ENCODE results near the gene TMEM256. TPM values are rescaled to one million over a fixed set of nuclear protein-coding genes. Genes with fewer than 3 reads are reported as not detected.
"Not testable (repeated sequence)": the region's sequence is repeated elsewhere in the genome, so short reads cannot be mapped to it uniquely, and the experiment has no call there.

TMEM256 gene
- total RNA-seq, 3 donors from 2014 or later (not counting 1 experiment from before 2014, with no cell fraction given): 31.8 to 35.9 (median 34.2) TPM

DNA sequence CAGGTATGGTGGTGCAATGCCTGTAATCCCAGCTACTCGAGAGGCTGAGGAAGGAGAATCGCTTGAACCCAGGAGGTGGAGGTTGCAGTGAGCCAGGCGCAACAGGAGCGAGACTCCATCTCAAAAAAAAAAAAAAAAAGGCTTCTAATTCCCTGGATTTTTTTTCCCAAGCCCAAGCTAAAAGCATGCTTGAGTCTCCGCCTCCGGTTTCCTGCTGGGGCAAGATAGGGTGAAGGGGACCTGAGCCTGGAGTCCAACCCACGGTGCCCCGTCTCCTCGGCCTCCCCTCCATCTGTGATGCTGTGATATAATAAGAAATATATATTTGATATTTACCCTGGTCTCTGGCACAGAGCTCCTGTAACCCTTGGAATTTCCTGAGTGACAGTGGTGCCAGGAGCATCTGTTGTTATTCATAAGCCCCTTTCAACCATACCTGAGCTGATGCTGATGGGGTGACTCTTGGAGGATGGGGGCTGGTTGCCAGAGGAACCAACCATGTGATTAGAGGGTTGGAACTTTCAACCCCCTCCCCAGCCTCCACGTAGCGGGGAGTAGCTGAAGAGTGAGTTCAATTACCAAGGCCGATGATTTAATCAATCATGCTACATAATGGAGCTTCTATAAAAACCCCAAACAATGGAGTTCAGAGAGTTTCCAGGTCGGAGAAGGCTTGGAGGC is 35.8 kb downstream of the TMEM256 start:
- intact Hi-C loops (cut with micrococcal nuclease): no loop called here
- H3K36me3 ChIP-seq (ENCODE audit: control insufficient read depth, insufficient read depth, low read length): no peaks in the 10 kb centered on the region
- TF ChIP-seq CTCF (IDR thresholded peaks at IDR 0.05): no peak
- no peak overlapping the region for H3K4me3 ChIP-seq (ENCODE audit: low read length)
- ATAC-seq (no peak), DNase-seq (no peak)
- WGBS (ENCODE audit: insufficient coverage): 92% methylated on average over 6 of the region's 13 CpGs
- H3K4me1 ChIP-seq (ENCODE audit: control insufficient read depth, insufficient read depth, low read length): no peaks in the 10 kb centered on the region
- H3K9me3 ChIP-seq (ENCODE audit: control insufficient read depth, insufficient read depth, low read length): no peaks in the 10 kb centered on the region
- no peaks in the 10 kb centered on the region for H3K27me3 ChIP-seq (ENCODE audit: control insufficient read depth, insufficient read depth, low read length)
- H3K27ac Mint-ChIP-seq: no peak overlapping the region
- no peak overlapping the region for H3K27ac ChIP-seq (ENCODE audit: low read length)
- peaks cover 0 to 3% of the 10 kb centered on the region in 2 donors for H3K4me1 Mint-ChIP-seq
- no peaks in the 10 kb centered on the region for H3K36me3 Mint-ChIP-seq
- no peaks in the 10 kb centered on the region for H3K9me3 Mint-ChIP-seq
- H3K27me3 Mint-ChIP-seq (ENCODE audit: low read depth in 2 of 2): no peaks in the 10 kb centered on the region
- no peak overlapping the region for H3K4me3 Mint-ChIP-seq

DNA sequence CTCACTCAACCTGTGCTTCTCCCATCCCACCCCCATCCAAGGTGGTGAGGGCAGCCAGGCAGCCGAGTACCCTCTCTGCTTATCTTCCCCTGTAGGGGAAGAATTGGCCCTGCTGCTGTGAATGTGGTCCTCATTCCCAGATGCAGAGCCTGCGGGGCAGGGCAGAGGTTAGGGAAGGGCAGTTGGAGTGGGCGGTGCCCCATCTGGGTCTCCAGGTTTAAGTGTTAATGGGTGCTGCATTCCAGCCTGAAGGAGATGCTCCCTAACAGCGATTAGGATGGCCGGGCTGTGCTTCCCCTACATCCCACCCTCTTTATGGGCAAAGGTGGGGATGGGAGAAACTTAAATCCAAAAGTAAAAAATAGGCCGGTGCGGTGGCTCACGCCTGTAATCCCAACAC is 36.8 kb downstream of the TMEM256 start:
- H3K4me3 ChIP-seq (ENCODE audit: low read length): no peak overlapping the region
- ATAC-seq (no peak), DNase-seq (no peak)
- no peak for TF ChIP-seq CTCF (IDR thresholded peaks at IDR 0.05)
- Mint-ChIP-seq H3K4me3 (no peak overlapping the region), H3K27me3 (ENCODE audit: low read depth in 2 of 2) (peaks cover 0 to 1% of the 10 kb centered on the region in 2 donors), H3K9me3 (no peaks in the 10 kb centered on the region), H3K27ac (no peak overlapping the region), H3K4me1 (peaks cover 0 to 3% of the 10 kb centered on the region in 2 donors), H3K36me3 (no peaks in the 10 kb centered on the region)
- no peaks in the 10 kb centered on the region for H3K27me3 ChIP-seq (ENCODE audit: control insufficient read depth, insufficient read depth, low read length)
- no peaks in the 10 kb centered on the region for H3K36me3 ChIP-seq (ENCODE audit: control insufficient read depth, insufficient read depth, low read length)
- no peak overlapping the region for H3K27ac ChIP-seq (ENCODE audit: low read length)
- no peaks in the 10 kb centered on the region for H3K9me3 ChIP-seq (ENCODE audit: control insufficient read depth, insufficient read depth, low read length)
- intact Hi-C loops (cut with micrococcal nuclease): no loop called here
- WGBS (ENCODE audit: insufficient coverage): 91% methylated on average over 7 of the region's 8 CpGs
- no peaks in the 10 kb centered on the region for H3K4me1 ChIP-seq (ENCODE audit: control insufficient read depth, insufficient read depth, low read length)

DNA sequence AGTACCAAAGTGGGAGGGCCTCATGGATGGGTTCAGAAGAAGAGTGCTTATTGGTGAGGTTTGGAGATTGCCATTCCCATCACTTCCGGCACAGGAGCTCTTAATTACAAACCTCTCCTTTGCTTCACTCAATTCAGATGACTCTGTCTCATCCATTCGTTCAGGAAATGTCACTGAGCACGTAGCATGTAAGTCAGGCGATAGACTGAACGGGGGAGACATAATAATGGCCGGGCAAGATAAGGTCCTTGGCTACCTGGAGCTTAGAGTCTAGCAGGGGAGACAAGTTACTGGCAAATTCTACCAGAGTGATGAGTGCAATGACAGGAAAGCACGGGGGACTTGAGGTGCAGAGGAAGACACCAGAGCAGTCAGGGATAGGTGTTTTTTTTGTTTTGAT is 37.9 kb downstream of the TMEM256 start:
- H3K4me3 Mint-ChIP-seq; H3K4me1 Mint-ChIP-seq; H3K9me3 ChIP-seq (ENCODE audit: control insufficient read depth, insufficient read depth, low read length); H3K36me3 ChIP-seq (ENCODE audit: control insufficient read depth, insufficient read depth, low read length); intact Hi-C loops (cut with micrococcal nuclease); H3K36me3 Mint-ChIP-seq; H3K4me3 ChIP-seq (ENCODE audit: low read length); H3K27ac Mint-ChIP-seq; H3K27me3 Mint-ChIP-seq (ENCODE audit: low read depth in 2 of 2); H3K27ac ChIP-seq (ENCODE audit: low read length); DNase-seq; H3K4me1 ChIP-seq (ENCODE audit: control insufficient read depth, insufficient read depth, low read length); ATAC-seq; H3K27me3 ChIP-seq (ENCODE audit: control insufficient read depth, insufficient read depth, low read length); H3K9me3 Mint-ChIP-seq: not testable (repeated sequence)
- WGBS (ENCODE audit: insufficient coverage): 81% methylated on average over 4 of the region's 7 CpGs

DNA sequence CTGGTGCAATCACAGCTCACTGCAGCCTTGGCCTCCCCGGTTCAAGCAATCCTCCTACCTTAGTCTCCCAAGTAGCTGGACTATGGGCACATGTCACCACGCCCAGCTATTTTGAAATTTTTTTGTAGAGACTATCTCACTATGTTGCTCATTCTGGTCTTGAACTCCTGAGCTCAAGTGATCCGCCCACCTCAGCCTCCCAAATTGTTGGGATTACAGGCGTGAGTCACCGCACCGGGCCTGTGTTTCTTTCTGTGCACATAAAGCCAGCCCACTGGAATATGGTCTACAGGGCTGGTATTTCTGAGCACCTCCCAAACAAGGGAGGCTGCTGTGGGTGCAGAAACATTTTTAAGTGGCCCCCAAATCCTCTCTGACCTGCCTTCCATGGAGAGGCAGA is 40.6 kb downstream of the TMEM256 start:
- DNase-seq: no peak
- intact Hi-C loops (cut with micrococcal nuclease): no loop called here

More for the DNA sequence above, 40.6 kb downstream of the TMEM256 start:
- Histone ChIP-seq H3K36me3 (ENCODE audit: control insufficient read depth, insufficient read depth, low read length) (no peaks in the 10 kb centered on the region), H3K27me3 (ENCODE audit: control insufficient read depth, insufficient read depth, low read length) (no peaks in the 10 kb centered on the region), H3K4me3 (ENCODE audit: low read length) (no peak overlapping the region), H3K4me1 (ENCODE audit: control insufficient read depth, insufficient read depth, low read length) (no peaks in the 10 kb centered on the region), H3K9me3 (ENCODE audit: control insufficient read depth, insufficient read depth, low read length) (no peaks in the 10 kb centered on the region), H3K27ac (ENCODE audit: low read length) (no peak overlapping the region)
- ATAC-seq: no peak
- no peak for TF ChIP-seq CTCF (IDR thresholded peaks at IDR 0.05)
- no peak overlapping the region for H3K27ac Mint-ChIP-seq
- H3K27me3 Mint-ChIP-seq (ENCODE audit: low read depth in 2 of 2): peaks cover 0 to 6% of the 10 kb centered on the region in 2 donors
- no peaks in the 10 kb centered on the region for H3K9me3 Mint-ChIP-seq
- 95% methylated on average over 6 of the region's 6 CpGs for WGBS (ENCODE audit: insufficient coverage)
- H3K4me3 Mint-ChIP-seq: no peak overlapping the region
- H3K4me1 Mint-ChIP-seq: peaks cover 0 to 3% of the 10 kb centered on the region in 2 donors
- H3K36me3 Mint-ChIP-seq: no peaks in the 10 kb centered on the region

All from natural killer cell (primary cell).